ENCODE measurements around the gene PIGS. TPM values are rescaled to one million over a fixed set of nuclear protein-coding genes. Genes with fewer than 3 reads are reported as not detected.

Gene PIGS
- total RNA-seq, 4 donors from 2014 or later, result 41.9 to 55.5 (median 47.2) TPM

GRCh38 chr17:28547096-28547622 lies 24.2 kb downstream of the PIGS start:
- Histone ChIP-seq H3K27ac (replicated peaks in 1 of 4) (no peak overlapping the region), H3K4me1 (peaks cover 12 to 38% (median 28%) of the 10 kb centered on the region in 4 donors), H3K27me3 (no peaks in the 10 kb centered on the region), H3K9me3 (no peaks in the 10 kb centered on the region), H3K4me3 (no peak overlapping the region), H3K36me3 (peaks cover 0 to 19% (median 15%) of the 10 kb centered on the region in 4 donors)
- 92% methylated on average over 7 of the region's 14 CpGs for WGBS
- TF ChIP-seq POLR2A (IDR thresholded peaks at IDR 0.05; ENCODE audit: low read depth) (no peak), POLR2AphosphoS5 (IDR thresholded peaks at IDR 0.05) (no peak), EP300 (IDR thresholded peaks at IDR 0.05) (no peak)
- TF ChIP-seq, protein P1, sequence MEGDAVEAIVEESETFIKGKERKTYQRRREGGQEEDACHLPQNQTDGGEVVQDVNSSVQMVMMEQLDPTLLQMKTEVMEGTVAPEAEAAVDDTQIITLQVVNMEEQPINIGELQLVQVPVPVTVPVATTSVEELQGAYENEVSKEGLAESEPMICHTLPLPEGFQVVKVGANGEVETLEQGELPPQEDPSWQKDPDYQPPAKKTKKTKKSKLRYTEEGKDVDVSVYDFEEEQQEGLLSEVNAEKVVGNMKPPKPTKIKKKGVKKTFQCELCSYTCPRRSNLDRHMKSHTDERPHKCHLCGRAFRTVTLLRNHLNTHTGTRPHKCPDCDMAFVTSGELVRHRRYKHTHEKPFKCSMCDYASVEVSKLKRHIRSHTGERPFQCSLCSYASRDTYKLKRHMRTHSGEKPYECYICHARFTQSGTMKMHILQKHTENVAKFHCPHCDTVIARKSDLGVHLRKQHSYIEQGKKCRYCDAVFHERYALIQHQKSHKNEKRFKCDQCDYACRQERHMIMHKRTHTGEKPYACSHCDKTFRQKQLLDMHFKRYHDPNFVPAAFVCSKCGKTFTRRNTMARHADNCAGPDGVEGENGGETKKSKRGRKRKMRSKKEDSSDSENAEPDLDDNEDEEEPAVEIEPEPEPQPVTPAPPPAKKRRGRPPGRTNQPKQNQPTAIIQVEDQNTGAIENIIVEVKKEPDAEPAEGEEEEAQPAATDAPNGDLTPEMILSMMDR (IDR thresholded peaks at IDR 0.05), result no peak
- intact Hi-C loops (cut with DNase I), result loop anchor here (5.0 kb wide), 1 partner anchor 65 kb away; the partner anchor contains the start of gene RSKR
- no peak for DNase-seq (ENCODE audit: extremely low spot score)

DNA sequence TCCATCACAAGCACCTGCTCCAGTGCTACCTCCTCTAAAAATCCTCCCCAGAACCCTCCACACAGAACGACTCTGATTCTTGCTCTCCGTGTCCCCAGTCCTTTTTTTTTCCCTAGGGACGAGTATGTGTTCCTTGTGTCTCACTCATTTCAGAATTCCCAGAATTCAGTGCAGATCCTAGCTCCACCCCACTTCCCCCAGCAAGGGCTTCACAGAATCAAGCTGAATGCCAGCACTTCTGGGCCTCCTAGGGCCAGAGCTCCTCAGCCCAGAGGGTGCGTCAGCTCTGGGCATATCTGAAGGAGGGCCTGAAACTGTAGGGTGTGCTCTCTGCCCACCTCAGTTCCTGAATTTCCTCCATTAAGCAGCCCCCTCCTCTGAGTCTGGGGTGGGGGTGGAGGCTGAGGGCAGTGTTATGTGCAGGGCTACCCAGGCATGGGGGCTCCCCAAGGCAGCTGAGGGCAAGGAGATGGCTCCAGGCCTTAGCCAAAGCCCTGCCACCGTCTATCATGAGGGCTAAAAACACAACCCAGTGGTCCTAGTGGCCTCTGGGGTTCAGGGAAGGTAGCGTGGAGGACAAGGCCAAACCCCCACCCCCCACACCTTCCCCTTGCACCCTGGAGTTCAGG lies 25.4 kb downstream of the PIGS start:
- no peak for DNase-seq (ENCODE audit: extremely low spot score)
- TF ChIP-seq, protein P1 (IDR thresholded peaks at IDR 0.05), result no peak
- TF ChIP-seq EP300 (IDR thresholded peaks at IDR 0.05), result no peak
- TF ChIP-seq POLR2AphosphoS5 (IDR thresholded peaks at IDR 0.05), result no peak
- no peak for TF ChIP-seq POLR2A (IDR thresholded peaks at IDR 0.05; ENCODE audit: low read depth)
- H3K27me3 ChIP-seq, result no peaks in the 10 kb centered on the region
- 71% methylated on average over 6 of the region's 6 CpGs for WGBS
- H3K4me3 ChIP-seq, result no peak overlapping the region
- peaks cover under 1 to 25% (median 15%) of the 10 kb centered on the region in 4 donors for H3K4me1 ChIP-seq
- H3K27ac ChIP-seq (replicated peaks in 1 of 4), result no peak overlapping the region
- intact Hi-C loops (cut with DNase I), result loop anchor here (5.0 kb wide), 1 partner anchor 66 kb away; the partner anchor contains the start of gene RSKR
- peaks cover 0 to 19% (median 15%) of the 10 kb centered on the region in 4 donors for H3K36me3 ChIP-seq
- H3K9me3 ChIP-seq, result no peaks in the 10 kb centered on the region

- WGBS, result 76% methylated on average over 2 of the region's 2 CpGs
- intact Hi-C loops (cut with DNase I), result loop anchor here (5.0 kb wide), 1 partner anchor 67 kb away; the partner anchor contains the start of gene RSKR
- H3K27ac ChIP-seq (replicated peaks in 1 of 4), result no peak overlapping the region
- no peaks in the 10 kb centered on the region for H3K9me3 ChIP-seq
- H3K4me1 ChIP-seq, result peaks cover 0 to 19% (median 11%) of the 10 kb centered on the region in 4 donors
- peaks cover 0 to 19% (median 15%) of the 10 kb centered on the region in 4 donors for H3K36me3 ChIP-seq
- no peak for DNase-seq (ENCODE audit: extremely low spot score)
- TF ChIP-seq POLR2A (IDR thresholded peaks at IDR 0.05; ENCODE audit: low read depth), result no peak
- no peaks in the 10 kb centered on the region for H3K27me3 ChIP-seq
- no peak overlapping the region for H3K4me3 ChIP-seq
Measured at GRCh38 chr17:28545141-28545503, 26.2 kb downstream of the PIGS start.

DNA sequence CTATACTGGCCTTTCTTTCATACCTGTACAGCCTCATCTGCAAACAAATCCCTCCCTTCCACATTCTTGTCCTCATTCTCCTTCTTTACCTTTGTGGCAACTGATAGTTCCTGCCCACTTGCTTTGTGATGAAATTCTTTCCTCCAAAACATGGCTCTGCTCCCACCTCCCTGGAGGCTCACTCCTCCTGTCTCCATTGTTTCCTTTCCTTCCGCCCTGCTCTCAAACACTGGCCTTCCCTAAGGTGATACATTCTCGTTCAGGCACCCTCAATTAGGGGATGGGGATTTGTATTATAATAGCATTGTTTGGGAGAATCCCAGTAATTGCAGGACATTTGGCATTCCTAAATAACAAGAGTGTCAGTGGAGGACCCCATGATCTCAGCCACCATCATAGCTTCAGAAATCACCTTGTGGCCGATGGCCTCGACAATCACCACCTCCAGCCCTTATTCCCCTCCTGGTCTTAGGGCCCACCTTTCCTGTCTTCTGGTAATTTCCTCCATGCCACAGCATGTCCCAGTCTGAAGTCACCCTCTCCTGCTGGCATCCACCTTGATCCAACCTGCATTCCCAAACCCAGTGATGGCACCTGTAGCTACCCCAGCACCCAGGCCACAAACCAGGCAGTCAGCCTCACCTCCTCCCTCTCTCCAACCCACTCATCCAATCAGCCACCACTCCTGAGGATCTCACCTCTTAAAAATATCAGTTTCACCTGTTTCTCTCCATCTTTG lies 26.8 kb downstream of the PIGS start:
- H3K27me3 ChIP-seq, result no peaks in the 10 kb centered on the region
- peaks cover 0 to 19% (median 15%) of the 10 kb centered on the region in 4 donors for H3K36me3 ChIP-seq
- no peak overlapping the region for H3K27ac ChIP-seq (replicated peaks in 1 of 4)
- H3K4me3 ChIP-seq, result no peak overlapping the region
- WGBS, result 83% methylated on average over 4 of the region's 4 CpGs
- intact Hi-C loops (cut with DNase I), result loop anchor here (5.0 kb wide), 1 partner anchor 68 kb away; the partner anchor contains the start of gene RSKR
- TF ChIP-seq, protein P1 (IDR thresholded peaks at IDR 0.05), result no peak
- no peak for TF ChIP-seq POLR2A (IDR thresholded peaks at IDR 0.05; ENCODE audit: low read depth)
- no peak for TF ChIP-seq EP300 (IDR thresholded peaks at IDR 0.05)
- TF ChIP-seq POLR2AphosphoS5 (IDR thresholded peaks at IDR 0.05), result no peak
- no peaks in the 10 kb centered on the region for H3K9me3 ChIP-seq
- H3K4me1 ChIP-seq, result peaks cover 0 to 15% (median 9%) of the 10 kb centered on the region in 4 donors
- DNase-seq (ENCODE audit: extremely low spot score), result no peak

- TF ChIP-seq POLR2AphosphoS5 (IDR thresholded peaks at IDR 0.05), result no peak
- no peak for TF ChIP-seq EP300 (IDR thresholded peaks at IDR 0.05)
- TF ChIP-seq, protein P1 (IDR thresholded peaks at IDR 0.05), result no peak
- no peak for TF ChIP-seq POLR2A (IDR thresholded peaks at IDR 0.05; ENCODE audit: low read depth)
- Histone ChIP-seq H3K4me3 (no peak overlapping the region), H3K9me3 (no peaks in the 10 kb centered on the region), H3K4me1 (no peaks in the 10 kb centered on the region), H3K27ac (replicated peaks in 1 of 4) (no peak overlapping the region), H3K36me3 (peaks cover 0 to 5% (median 3%) of the 10 kb centered on the region in 4 donors), H3K27me3 (no peaks in the 10 kb centered on the region)
- DNase-seq (ENCODE audit: extremely low spot score), result no peak
- intact Hi-C loops (cut with DNase I), result loop anchor here (2.0 kb wide), 1 partner anchor 47 kb away; no protein-coding TSS in a partner anchor
- 89% methylated on average over 4 of the region's 4 CpGs for WGBS
Measured at GRCh38 chr17:28541439-28541838, 29.9 kb downstream of the PIGS start.
